ENCODE measurements around the gene TTLL11. TPM values are rescaled to one million over a fixed set of nuclear protein-coding genes. Genes with fewer than 3 reads are reported as not detected.

Gene TTLL11
- total RNA-seq, 1 donor, result 7.3 TPM

DNA sequence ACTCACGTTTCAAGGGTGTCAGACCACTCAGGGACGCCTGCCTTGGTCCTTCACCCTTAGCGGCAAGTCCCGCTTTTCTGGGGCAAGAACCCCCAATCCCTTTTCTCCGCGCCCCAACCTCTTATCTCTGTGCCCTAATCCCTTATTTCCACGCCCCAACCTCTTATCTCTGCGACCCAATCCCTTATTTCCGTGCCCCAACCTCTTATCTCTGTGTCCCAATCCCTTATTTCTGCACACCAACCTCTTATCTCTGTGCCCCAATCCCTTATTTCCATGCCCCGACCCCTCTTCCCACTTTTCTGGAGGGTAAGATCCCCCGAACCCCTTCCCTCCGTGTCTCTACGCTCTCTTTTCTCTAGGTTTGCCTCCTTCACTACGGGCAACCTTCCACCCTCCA is 302.3 kb downstream of the TTLL11 start:
- no peak overlapping the region for H3K4me3 ChIP-seq (ENCODE audit: low read depth, low read length)
- no peak for DNase-seq (ENCODE audit: low read depth)
- TF ChIP-seq, protein P1, sequence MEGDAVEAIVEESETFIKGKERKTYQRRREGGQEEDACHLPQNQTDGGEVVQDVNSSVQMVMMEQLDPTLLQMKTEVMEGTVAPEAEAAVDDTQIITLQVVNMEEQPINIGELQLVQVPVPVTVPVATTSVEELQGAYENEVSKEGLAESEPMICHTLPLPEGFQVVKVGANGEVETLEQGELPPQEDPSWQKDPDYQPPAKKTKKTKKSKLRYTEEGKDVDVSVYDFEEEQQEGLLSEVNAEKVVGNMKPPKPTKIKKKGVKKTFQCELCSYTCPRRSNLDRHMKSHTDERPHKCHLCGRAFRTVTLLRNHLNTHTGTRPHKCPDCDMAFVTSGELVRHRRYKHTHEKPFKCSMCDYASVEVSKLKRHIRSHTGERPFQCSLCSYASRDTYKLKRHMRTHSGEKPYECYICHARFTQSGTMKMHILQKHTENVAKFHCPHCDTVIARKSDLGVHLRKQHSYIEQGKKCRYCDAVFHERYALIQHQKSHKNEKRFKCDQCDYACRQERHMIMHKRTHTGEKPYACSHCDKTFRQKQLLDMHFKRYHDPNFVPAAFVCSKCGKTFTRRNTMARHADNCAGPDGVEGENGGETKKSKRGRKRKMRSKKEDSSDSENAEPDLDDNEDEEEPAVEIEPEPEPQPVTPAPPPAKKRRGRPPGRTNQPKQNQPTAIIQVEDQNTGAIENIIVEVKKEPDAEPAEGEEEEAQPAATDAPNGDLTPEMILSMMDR (IDR thresholded peaks at IDR 0.05; ENCODE audit: insufficient read depth, low read length), result no peak

DNA sequence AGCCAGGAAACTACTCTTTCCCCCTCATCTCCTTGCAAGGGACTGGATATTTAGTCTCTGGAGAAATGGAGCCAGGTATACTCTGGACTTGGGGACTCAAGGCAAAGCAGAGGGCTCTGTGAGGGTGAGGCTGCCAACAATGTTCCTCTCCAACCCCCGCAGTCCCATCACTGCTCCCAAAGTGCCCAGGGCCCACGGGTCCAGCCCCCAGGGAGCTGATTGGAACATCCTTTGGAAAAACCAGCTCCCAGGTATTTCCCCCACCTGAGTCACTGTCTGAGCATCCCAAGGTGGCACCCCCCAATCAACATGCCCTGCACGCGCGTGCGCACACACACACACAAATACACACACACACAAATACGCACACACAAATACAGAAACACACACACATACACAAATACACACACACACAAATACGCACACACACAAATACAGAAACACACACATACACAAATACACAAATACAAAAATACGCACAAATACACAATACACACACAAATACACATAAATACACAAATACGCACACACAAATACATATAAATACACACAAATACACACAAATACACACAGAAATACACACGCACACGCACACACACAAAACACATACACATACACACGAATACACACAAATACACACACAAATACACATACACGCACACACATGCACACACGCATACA is 304.3 kb downstream of the TTLL11 start:
- no peak for DNase-seq (ENCODE audit: low read depth)
- TF ChIP-seq, protein P1 (IDR thresholded peaks at IDR 0.05; ENCODE audit: insufficient read depth, low read length), result no peak
- H3K4me3 ChIP-seq (ENCODE audit: low read depth, low read length), result no peak overlapping the region

DNA sequence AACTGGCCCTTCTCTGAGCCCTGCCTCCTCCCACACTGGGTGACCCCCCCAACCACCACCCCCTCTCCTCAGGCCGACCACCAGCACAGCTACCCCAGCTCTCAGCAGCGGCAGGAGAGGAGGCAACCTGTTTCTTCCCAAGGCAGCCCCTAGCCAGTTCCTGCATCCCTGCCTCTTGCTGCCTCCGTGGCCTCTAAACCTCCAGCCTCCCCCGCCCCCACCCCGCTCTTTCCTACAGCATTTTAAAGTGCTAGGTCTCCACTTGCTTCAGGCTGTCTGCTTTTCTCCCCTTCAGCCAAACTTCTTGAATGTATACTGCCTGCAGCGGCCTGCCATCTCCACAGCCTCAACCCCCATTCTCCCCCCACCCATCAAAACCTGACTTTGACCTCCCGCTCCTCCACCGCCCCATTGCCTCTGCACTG is 306.1 kb downstream of the TTLL11 start:
- no peak overlapping the region for H3K4me3 ChIP-seq (ENCODE audit: low read depth, low read length)
- DNase-seq (ENCODE audit: low read depth), result no peak
- TF ChIP-seq, protein P1 (IDR thresholded peaks at IDR 0.05; ENCODE audit: insufficient read depth, low read length), result no peak

DNA sequence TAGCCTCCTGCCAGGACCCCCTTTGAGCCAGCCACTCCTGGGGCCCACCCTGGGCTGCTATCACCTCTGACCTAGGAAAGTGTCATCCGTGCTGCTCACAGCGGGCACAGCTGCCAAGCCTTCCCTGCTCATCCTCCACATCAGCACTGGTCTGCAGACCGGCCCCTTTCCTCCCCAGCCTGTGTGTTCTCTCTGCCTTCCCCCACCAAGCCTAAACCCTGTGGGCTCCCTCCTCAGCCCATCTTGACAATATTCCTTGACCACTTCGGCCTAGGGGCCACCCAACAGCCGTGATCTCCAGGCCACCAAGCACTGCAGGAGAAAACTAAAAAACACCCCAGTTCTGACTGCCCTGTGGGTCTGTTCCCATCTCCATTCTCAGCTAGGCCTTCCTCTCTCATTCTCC is 306.6 kb downstream of the TTLL11 start:
- DNase-seq (ENCODE audit: low read depth), result no peak
- TF ChIP-seq, protein P1 (IDR thresholded peaks at IDR 0.05; ENCODE audit: insufficient read depth, low read length), result no peak
- H3K4me3 ChIP-seq (ENCODE audit: low read depth, low read length), result no peak overlapping the region

DNA sequence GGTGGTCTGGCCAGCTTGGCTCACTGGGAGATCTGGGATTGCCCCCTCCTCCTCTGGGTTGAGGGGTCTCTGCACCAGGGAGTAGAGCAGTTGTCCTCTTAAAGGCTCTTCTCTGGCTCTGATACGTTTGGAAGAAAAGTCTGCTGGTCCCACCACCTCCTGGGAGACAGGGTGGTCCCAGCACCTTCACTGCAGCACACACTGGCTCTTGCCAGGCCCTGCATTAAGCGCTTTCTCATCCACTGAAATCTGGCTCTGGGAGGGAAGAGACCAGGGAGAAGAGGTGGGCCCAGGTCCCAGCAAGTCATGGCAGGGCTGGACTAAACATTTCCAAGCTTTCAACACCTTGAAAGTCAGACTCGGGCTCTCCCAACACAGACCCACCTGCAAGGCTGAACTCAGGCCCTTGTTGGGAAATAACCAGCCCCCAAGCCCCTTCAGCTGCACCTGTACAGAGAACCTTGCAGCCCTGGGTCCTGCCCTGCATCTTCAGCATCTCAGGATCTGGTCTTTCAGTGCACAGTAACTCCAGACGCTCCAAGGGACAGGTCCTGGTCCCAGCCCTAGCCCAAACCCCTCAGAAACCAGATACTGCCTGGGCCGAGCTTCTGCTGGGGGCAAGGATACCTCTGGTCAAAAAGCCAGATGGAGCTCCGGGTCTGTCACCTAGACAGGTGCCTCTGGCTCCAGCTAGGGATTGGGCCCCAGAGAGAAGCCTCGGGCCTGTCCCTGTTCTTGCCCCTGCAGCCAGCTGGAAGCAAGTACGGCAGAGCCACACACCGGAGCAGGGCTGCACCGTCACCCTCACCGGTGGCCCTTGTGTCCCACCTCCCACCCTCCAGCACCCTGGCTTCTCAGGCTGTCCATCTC is 307.2 kb downstream of the TTLL11 start:
- no peak for DNase-seq (ENCODE audit: low read depth)
- TF ChIP-seq, protein P1 (IDR thresholded peaks at IDR 0.05; ENCODE audit: insufficient read depth, low read length), result no peak
- H3K4me3 ChIP-seq (ENCODE audit: low read depth, low read length), result no peak overlapping the region

GRCh38 chr9:121784731-121785411 is 308.2 kb downstream of the TTLL11 start:
- DNase-seq (ENCODE audit: low read depth), result no peak
- TF ChIP-seq, protein P1 (IDR thresholded peaks at IDR 0.05; ENCODE audit: insufficient read depth, low read length), result no peak

More at GRCh38 chr9:121784731-121785411, 308.2 kb downstream of the TTLL11 start:
- no peak overlapping the region for H3K4me3 ChIP-seq (ENCODE audit: low read depth, low read length)
